Epithelial cell of esophagus (primary cell): ENCODE measurements around the gene SRPK1.

ENCODE experiments used
- DNase-seq: peaks from one replicate; pipeline ENCODE4 v3.0.0; 2010; ENCODE audit warnings: low read depth
- H3K4me3 ChIP-seq: 2 replicates; pipeline ENCODE4 v1.5.1; 2011; ENCODE audit warnings: mild to moderate bottlenecking, low read length, control low read depth
- TF ChIP-seq, protein P1 (sequence below): IDR thresholded peaks from 2 replicates; pipeline ENCODE4 v1.5.1; 2011; ENCODE audit warnings: low read depth, mild to moderate bottlenecking, low read length, control low read depth, inconsistent platforms; ENCODE audit not compliant: insufficient read depth; ENCODE audit errors: missing control alignments

SRPK1 gene

DNA sequence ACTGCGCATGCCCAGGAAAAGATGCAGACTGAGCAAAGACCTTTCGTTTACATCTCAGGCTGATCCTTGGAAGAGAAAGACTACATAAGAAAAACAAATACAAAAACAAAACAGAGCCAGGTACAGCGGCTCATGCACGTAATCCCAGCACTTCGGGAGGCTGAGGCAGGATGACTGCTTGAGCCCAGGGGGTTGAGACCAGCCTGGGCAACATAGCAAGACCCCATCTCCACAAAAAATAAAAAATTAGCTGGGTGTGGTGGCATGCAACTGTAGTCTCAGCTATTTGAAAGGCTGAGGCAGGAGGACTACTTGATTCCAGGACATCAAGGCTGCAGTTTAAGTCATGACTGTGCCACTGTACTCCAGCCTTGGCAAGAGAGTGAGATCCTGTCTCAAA lies 41.7 kb downstream of the SRPK1 start:
- TF ChIP-seq, protein P1, sequence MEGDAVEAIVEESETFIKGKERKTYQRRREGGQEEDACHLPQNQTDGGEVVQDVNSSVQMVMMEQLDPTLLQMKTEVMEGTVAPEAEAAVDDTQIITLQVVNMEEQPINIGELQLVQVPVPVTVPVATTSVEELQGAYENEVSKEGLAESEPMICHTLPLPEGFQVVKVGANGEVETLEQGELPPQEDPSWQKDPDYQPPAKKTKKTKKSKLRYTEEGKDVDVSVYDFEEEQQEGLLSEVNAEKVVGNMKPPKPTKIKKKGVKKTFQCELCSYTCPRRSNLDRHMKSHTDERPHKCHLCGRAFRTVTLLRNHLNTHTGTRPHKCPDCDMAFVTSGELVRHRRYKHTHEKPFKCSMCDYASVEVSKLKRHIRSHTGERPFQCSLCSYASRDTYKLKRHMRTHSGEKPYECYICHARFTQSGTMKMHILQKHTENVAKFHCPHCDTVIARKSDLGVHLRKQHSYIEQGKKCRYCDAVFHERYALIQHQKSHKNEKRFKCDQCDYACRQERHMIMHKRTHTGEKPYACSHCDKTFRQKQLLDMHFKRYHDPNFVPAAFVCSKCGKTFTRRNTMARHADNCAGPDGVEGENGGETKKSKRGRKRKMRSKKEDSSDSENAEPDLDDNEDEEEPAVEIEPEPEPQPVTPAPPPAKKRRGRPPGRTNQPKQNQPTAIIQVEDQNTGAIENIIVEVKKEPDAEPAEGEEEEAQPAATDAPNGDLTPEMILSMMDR = no peak
- DNase-seq = no peak
- H3K4me3 ChIP-seq = no peak overlapping the region

DNA sequence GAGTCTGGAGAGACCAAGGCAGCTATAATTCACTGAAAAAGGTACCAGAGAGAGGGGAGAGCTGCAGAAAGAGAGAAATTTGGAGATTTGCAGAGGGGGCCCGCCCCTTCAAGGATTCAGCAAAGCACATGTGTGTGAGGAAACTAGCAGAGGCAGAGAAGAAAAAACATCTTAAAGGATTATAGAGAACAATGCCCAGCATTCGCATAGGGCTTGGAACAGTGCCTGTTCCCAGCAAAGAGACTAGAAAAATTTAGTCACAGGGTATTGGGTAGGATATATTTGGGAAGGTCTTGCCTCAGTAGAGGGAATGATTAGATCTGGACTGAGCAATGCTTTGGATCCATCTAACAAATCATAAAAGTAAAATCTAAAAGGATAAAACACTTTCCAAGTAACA lies 44.0 kb downstream of the SRPK1 start:
- no peak for DNase-seq
- TF ChIP-seq, protein P1 = no peak
- H3K4me3 ChIP-seq = no peak overlapping the region

- no peak for DNase-seq
- H3K4me3 ChIP-seq = no peak overlapping the region
- TF ChIP-seq, protein P1 = no peak
These were observed 46.2 kb downstream of the SRPK1 start for GRCh38 chr6:35874730-35875129.

GRCh38 chr6:35859367-35859766 lies 61.5 kb downstream of the SRPK1 start:
- TF ChIP-seq, protein P1 = no peak
- no peak for DNase-seq
- H3K4me3 ChIP-seq = no peak overlapping the region

- no peak overlapping the region for H3K4me3 ChIP-seq
- no peak for DNase-seq
- TF ChIP-seq, protein P1 = no peak
These were observed 63.0 kb downstream of the SRPK1 start for GRCh38 chr6:35857853-35858252.

- no peak for DNase-seq
- TF ChIP-seq, protein P1 = no peak
- H3K4me3 ChIP-seq = no peak overlapping the region
These were observed 64.6 kb downstream of the SRPK1 start for GRCh38 chr6:35856250-35856649.

DNA sequence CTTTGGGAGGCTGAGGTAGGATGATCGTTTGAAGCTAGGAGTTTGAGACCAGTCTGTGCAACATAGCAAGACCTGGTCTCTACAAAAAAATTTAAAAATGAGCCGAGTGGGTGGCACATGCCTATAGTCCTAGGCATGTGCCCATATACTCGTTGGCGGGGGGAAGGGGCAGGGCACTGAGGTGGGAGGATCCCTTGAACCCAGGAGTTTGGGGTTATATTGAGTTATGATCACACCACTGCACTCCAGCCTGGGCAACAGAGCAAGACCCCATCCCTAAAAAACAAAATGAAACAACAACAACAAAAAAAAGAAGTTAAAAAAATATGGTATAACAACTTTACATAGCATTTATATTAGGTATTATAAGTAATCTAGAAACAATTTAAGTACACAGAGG lies 67.9 kb downstream of the SRPK1 start:
- no peak overlapping the region for H3K4me3 ChIP-seq
- no peak for DNase-seq
- TF ChIP-seq, protein P1 = no peak
